GM12875 (cell line): ENCODE results near the gene FXYD1.

Experiments used
- H3K4me3 ChIP-seq: one replicate; pipeline ENCODE4 v1.5.1; 2011; ENCODE audit warnings: low read depth, low read length, control low read depth
- CTCF ChIP-seq: IDR thresholded peaks from 2 replicates; pipeline ENCODE4 v1.5.1; 2011; ENCODE audit warnings: low read depth, mild to moderate bottlenecking, control low read depth, inconsistent platforms, low read length, moderate library complexity, borderline replicate concordance; ENCODE audit not compliant: insufficient read depth

The FXYD1 gene

GRCh38 chr19:35162471-35163326 is 24.1 kb downstream of the FXYD1 start:
- no peak for TF ChIP-seq CTCF
- no peak overlapping the region for H3K4me3 ChIP-seq

DNA sequence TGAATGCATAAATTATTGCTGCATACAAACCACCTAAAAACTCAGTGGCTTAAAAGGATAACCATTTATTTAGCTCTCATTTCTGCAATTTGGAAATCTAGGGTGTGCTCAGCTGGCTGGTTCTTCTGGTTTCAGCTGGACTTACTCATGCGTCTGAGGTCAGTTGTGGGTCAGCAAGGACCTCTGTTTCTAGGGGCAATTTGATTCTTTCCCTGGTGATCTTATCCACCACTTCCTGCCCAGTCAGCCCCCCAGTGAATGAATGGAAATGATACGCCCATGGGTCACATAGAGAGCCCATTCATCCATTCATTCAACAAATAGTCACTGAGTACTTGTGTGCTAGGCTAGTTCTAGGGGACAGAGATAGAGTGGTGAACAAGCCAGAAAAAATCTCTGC is 25.8 kb downstream of the FXYD1 start:
- no peak for TF ChIP-seq CTCF

GRCh38 chr19:35165200-35166058 is 26.8 kb downstream of the FXYD1 start:
- TF ChIP-seq CTCF, result no peak
- H3K4me3 ChIP-seq, result no peak overlapping the region

More for the DNA sequence above, 25.8 kb downstream of the FXYD1 start:
- no peak overlapping the region for H3K4me3 ChIP-seq

DNA sequence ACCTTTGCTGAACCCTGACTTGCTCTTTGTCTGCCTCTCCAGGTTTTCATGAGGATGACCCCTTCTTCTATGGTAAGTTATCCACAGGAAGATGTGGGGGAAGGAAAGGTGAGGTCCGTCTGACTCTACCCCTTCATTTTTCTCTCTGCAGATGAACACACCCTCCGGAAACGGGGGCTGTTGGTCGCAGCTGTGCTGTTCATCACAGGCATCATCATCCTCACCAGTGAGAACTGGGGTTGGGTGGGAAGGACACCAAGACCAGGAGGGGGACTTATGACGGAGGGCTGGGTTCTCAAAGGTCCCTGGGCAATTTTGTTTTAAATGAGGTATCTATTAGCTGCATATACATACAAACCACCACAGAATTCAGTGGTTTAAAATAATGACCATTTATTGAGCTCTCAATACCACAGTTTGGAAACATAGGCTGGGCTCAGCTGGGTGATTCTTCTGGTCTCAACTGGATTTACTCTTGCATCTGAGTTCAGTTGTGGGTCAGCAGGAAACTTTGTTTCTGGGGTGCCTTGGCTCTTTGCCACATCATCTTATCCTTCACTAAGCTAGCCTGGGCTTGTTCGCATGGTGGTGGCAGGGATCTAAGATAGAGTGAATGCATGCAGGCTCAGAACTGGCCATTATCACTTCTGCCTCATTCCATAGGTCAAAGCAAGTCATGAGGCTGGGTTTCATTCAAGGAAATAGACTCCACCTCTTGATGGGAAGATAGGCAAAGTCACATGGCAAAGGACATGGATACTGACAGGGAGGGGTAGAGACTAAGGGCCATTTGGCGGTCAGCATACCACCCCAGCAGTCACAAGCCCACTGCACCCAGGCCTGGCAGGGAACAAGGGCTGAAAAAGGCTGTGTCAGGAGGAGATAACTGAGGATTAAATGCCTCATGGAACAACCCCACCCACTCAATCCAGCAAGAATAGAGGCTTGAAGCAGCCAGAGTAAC is 27.8 kb downstream of the FXYD1 start:
- TF ChIP-seq CTCF, result no peak
- no peak overlapping the region for H3K4me3 ChIP-seq

DNA sequence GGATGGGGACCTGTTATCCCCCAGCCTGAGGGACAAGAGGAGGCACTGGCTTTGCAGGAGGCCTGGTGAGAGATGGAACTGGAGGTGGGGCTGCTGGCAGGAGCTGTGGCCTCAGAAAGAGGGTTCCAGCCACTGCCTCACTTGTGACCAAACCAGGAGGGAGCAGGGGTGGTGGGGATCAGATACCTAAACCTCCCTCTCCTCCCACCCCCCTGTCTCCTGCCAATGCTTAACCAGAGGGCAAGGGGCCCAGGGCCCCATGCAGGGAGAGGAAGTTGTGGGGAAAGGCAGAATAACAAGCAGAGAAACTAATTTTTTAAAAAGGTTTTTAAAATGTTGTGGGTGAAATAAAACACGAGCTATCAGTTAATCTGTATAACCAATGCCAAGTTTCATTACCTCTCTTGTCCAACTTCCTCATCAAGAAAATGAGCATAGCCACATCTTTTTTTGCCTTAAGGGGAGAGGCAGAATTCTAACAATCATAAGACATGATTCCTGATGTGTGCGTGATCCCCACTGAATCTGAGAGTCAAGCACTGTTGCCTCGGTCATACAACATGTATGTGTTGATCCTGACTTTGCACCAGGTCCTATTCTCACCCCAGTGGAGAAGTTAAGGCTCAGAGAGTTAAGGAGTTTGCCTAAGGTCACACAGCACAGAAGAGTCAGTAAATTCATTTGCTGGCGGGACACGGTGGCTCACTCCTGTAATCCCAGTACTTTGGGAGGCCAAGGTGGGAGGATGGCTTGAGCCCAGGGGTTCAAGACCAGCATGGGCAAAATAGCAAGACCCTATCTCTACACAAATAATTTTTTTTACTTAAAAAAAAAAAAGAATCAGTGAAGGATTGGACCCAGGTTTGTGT is 28.9 kb downstream of the FXYD1 start:
- no peak overlapping the region for H3K4me3 ChIP-seq
- no peak for TF ChIP-seq CTCF

GRCh38 chr19:35168196-35168595 is 29.6 kb downstream of the FXYD1 start:
- no peak overlapping the region for H3K4me3 ChIP-seq
- TF ChIP-seq CTCF, result no peak
